Measurements from ENCODE around the gene IRAG1.
A peak's percentile ranks its signal among the peaks of the same experiment; 100 is the strongest.

IRAG1 gene

DNA sequence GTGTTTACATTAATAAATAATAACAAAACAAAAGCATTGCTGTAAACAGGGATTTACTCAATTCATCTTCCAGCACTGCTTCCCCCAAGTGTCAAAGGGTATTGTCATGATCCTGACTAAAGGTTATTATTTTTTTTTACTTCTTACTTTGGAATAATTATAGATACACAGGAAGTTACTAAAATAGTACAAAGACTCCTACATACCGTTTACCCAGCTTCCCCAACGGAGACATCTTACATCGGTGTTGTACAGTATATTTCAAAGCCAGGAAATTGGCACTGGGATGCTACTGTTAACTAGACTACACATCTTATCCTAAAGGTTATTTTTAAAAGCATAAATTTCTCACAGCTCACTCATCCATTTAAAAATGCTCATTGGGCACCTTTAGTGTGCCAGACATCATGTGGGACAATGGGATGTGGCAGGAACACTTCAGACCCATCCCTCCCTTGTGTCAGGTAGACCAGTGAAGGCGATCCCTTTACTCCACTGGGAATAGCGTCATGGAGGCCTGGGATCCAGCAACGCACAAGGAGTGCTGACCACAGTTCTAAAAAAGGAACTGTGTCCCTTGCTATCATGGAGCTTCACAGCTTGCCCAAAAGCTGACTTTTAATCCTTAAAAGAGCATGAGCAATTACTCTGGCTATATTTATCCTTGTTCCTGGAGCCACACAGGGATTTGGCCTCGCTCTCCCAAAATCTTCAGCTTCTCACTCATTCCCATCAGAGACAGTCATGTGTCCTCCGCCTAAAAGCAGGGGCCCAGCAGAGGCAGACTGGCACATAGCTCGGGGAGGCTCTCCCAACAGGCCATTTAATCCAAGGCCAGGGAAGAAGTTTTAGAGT is 3.1 kb upstream of the IRAG1 start:
- POLR2A ChIA-PET: no interaction called here
- TF ChIP-seq, protein P1, sequence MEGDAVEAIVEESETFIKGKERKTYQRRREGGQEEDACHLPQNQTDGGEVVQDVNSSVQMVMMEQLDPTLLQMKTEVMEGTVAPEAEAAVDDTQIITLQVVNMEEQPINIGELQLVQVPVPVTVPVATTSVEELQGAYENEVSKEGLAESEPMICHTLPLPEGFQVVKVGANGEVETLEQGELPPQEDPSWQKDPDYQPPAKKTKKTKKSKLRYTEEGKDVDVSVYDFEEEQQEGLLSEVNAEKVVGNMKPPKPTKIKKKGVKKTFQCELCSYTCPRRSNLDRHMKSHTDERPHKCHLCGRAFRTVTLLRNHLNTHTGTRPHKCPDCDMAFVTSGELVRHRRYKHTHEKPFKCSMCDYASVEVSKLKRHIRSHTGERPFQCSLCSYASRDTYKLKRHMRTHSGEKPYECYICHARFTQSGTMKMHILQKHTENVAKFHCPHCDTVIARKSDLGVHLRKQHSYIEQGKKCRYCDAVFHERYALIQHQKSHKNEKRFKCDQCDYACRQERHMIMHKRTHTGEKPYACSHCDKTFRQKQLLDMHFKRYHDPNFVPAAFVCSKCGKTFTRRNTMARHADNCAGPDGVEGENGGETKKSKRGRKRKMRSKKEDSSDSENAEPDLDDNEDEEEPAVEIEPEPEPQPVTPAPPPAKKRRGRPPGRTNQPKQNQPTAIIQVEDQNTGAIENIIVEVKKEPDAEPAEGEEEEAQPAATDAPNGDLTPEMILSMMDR (IDR thresholded peaks at IDR 0.05; ENCODE audit: insufficient read depth, low read length, missing control alignments): no peak
- no peak for DNase-seq (ENCODE audit: low read depth, low spot score)
- H3K4me3 ChIP-seq (ENCODE audit: low read depth, low read length): no peak overlapping the region
- CTCF ChIA-PET: interaction anchor here (0.6 to 1.5 kb wide), 5 partner anchors 11 to 46 kb away, joined by 3 to 4 read pairs (median 3); no protein-coding TSS in a partner anchor

DNA sequence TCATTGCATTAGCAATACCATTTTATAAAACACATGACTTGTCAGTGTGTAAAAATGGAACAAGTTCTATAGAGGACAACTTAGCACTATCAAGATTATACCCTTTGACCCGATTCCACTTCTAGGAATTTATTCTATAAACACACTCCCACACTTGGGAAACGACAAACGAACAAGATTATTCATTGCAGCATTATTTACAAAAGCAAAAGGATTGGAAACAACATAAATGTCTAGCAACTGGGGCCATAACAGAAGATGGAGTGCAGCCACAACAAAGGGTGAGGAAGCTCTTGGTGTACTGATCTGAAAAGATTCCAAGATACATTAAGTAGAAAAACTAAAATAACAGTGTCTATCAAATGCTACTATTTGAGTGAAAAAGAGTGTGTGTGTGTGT is 2.3 kb upstream of the IRAG1 start:
- POLR2A ChIA-PET: interaction anchor here (0.6 kb wide), 1 partner anchor 21 kb away, joined by 3 read pairs; no protein-coding TSS in a partner anchor
- DNase-seq (ENCODE audit: low read depth, low spot score): no peak
- TF ChIP-seq, protein P1 (IDR thresholded peaks at IDR 0.05; ENCODE audit: insufficient read depth, low read length, missing control alignments): no peak

DNA sequence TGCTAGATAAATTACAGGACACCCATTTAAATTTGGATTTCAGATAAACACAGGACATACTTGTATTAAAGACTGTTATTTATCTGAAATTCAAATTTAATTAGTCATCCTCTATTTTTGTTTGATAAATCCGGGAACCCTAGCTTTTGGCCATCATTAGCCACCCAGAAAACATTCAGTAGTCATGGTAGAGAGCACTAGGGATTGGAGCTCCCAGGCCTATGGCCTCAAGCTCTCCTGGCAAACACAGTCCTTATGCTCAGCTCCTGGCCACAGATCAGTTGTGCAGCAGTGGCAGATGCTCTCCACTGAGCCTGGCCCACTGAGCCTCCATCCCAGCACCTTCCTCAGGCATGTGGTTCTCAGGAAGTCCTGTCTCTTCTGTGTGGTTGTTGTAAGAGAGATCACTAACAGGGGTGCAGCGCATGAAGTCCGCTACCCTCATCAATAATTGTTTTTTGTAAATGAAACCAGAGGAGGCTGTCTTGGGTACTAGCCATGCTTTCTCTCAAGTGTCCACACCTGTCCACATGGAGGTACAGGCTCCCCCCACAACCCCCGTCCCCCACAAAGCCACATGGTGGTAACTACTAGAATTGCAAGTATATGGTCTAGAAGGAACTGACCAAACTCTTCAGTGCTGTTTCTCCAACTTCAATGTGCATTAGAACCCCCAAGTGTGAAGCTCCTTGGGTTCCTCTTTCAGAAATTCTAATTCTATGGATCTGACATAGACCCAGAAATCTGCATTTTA is 1.1 kb upstream of the IRAG1 start:
- CTCF ChIA-PET: interaction anchor here (0.7 to 1.8 kb wide), 12 partner anchors 11 to 328 kb away, joined by 3 to 7 read pairs (median 3); partner anchors contain the start of gene RNF141
- TF ChIP-seq, protein P1 (IDR thresholded peaks at IDR 0.05; ENCODE audit: insufficient read depth, low read length, missing control alignments): no peak
- H3K4me3 ChIP-seq (ENCODE audit: low read depth, low read length): no peak overlapping the region
- DNase-seq (ENCODE audit: low read depth, low spot score): peak; percentile 46
- POLR2A ChIA-PET: interaction anchor here (0.5 to 1.4 kb wide), 4 partner anchors 23 to 99 kb away, joined by 3 to 4 read pairs (median 3); no protein-coding TSS in a partner anchor

More for the DNA sequence above, 2.3 kb upstream of the IRAG1 start:
- no peak overlapping the region for H3K4me3 ChIP-seq (ENCODE audit: low read depth, low read length)
- CTCF ChIA-PET: no interaction called here

DNA sequence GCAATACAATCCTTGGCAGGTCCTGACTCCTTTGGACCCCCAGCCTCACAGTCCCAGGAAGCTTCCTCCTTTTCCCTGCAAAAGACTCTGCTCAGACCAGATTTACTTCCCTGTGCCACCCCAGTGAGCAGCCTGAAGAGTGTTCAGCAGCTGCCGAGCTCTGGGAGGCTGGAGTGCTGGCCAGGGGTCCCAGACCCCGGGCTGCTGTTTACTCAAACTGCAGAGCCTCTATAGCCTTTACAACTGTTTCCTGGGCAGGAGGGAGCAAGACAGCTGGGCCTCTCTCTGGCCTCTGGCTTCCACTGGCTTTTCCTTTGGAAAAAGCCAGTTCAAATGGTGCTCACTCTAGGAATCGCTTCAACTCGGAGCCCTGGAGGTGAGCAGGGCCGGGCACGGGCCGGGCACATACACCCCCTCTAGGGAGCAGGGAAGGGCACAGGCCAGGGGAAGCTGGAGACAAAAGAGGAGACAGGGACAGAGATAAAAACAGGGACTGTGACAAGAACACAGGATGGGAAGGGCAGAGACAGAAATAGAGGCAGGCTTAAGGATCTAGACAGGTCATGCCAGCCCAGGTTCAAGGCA is 932 bp downstream of the IRAG1 start:
- no peak for DNase-seq (ENCODE audit: low read depth, low spot score)
- CTCF ChIA-PET: interaction anchor here (1.0 to 1.5 kb wide), 4 partner anchors 9 to 23 kb away, joined by 3 to 4 read pairs (median 3); no protein-coding TSS in a partner anchor
- POLR2A ChIA-PET: interaction anchor here (0.9 to 1.1 kb wide), 3 partner anchors 11 to 165 kb away, joined by 3 read pairs; no protein-coding TSS in a partner anchor
- H3K4me3 ChIP-seq (ENCODE audit: low read depth, low read length): peak overlapping the region; percentile 66
- TF ChIP-seq, protein P1 (IDR thresholded peaks at IDR 0.05; ENCODE audit: insufficient read depth, low read length, missing control alignments): no peak

DNA sequence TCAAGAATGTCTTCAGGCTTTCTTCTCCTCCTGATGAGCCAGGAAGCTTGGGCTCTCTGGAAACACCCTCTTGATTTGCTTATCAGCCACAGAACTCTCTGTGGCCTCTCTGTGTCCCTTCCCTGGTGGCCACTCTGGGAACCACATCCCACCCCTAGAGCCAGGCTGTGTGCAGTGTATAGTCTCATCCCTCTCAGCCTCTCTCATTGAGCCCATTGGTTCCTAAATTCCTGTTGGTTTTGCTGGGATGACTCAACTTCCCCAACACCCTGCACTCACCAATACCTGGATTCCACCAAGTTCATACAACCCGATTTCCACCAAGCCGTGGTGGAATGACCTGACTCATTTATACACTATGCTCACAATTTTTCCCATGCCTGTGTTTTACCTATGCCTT is 5.2 kb downstream of the IRAG1 start:
- TF ChIP-seq, protein P1 (IDR thresholded peaks at IDR 0.05; ENCODE audit: insufficient read depth, low read length, missing control alignments): no peak
- no peak overlapping the region for H3K4me3 ChIP-seq (ENCODE audit: low read depth, low read length)
- DNase-seq (ENCODE audit: low read depth, low spot score): no peak
- ChIA-PET POLR2A (no interaction called here), CTCF (interaction anchor here (1.0 to 1.4 kb wide), 2 partner anchors 14 to 24 kb away, joined by 3 to 4 read pairs; no protein-coding TSS in a partner anchor)
